ENCODE data around the gene PSMC3.

The PSMC3 gene

GRCh38 chr11:47436726-47437125 lies 10.5 kb upstream of the PSMC3 start:
- no peaks in the 10 kb centered on the region for H3K4me1 Mint-ChIP-seq
- H3K27ac Mint-ChIP-seq, result no peak overlapping the region
- H3K36me3 Mint-ChIP-seq, result no peaks in the 10 kb centered on the region
- H3K27me3 Mint-ChIP-seq, result peaks cover 1% of the 10 kb centered on the region
- no peak for ATAC-seq (ENCODE audit: low read depth)
- H3K9me3 Mint-ChIP-seq, result no peaks in the 10 kb centered on the region
- DNase-seq (ENCODE audit: low spot score in 2 of 2), result no peak
- no peak overlapping the region for H3K4me3 Mint-ChIP-seq

GRCh38 chr11:47435687-47436086 lies 9.4 kb upstream of the PSMC3 start:
- ATAC-seq (ENCODE audit: low read depth), result no peak
- Mint-ChIP-seq H3K9me3 (no peaks in the 10 kb centered on the region), H3K4me1 (no peaks in the 10 kb centered on the region), H3K27me3 (peaks cover 1% of the 10 kb centered on the region), H3K4me3 (no peak overlapping the region), H3K36me3 (no peaks in the 10 kb centered on the region), H3K27ac (no peak overlapping the region)
- DNase-seq (ENCODE audit: low spot score in 2 of 2), result no peak

GRCh38 chr11:47434011-47434786 lies 8.0 kb upstream of the PSMC3 start:
- H3K27ac Mint-ChIP-seq, result no peak overlapping the region
- peaks cover 1% of the 10 kb centered on the region for H3K27me3 Mint-ChIP-seq
- no peak overlapping the region for H3K4me3 Mint-ChIP-seq
- no peaks in the 10 kb centered on the region for H3K36me3 Mint-ChIP-seq
- H3K4me1 Mint-ChIP-seq, result no peaks in the 10 kb centered on the region
- no peak for DNase-seq (ENCODE audit: low spot score in 2 of 2)
- no peaks in the 10 kb centered on the region for H3K9me3 Mint-ChIP-seq
- ATAC-seq (ENCODE audit: low read depth), result no peak

- Mint-ChIP-seq H3K36me3 (no peaks in the 10 kb centered on the region), H3K4me1 (no peaks in the 10 kb centered on the region), H3K27ac (no peak overlapping the region), H3K27me3 (peaks cover 1% of the 10 kb centered on the region), H3K4me3 (no peak overlapping the region), H3K9me3 (no peaks in the 10 kb centered on the region)
- DNase-seq (ENCODE audit: low spot score in 2 of 2) (no peak), ATAC-seq (ENCODE audit: low read depth) (no peak)
Observed at GRCh38 chr11:47433157-47433556, 6.9 kb upstream of the PSMC3 start.

GRCh38 chr11:47431356-47432083 lies 5.3 kb upstream of the PSMC3 start:
- Mint-ChIP-seq H3K27me3 (peaks cover 1% of the 10 kb centered on the region), H3K36me3 (no peaks in the 10 kb centered on the region), H3K9me3 (no peaks in the 10 kb centered on the region), H3K27ac (no peak overlapping the region), H3K4me3 (no peak overlapping the region), H3K4me1 (peaks cover 2% of the 10 kb centered on the region)
- DNase-seq (ENCODE audit: low spot score in 2 of 2) (no peak), ATAC-seq (ENCODE audit: low read depth) (no peak)

- Mint-ChIP-seq H3K9me3 (no peaks in the 10 kb centered on the region), H3K27me3 (no peaks in the 10 kb centered on the region), H3K36me3 (peaks cover 3% of the 10 kb centered on the region), H3K4me1 (peaks cover 7% of the 10 kb centered on the region), H3K4me3 (no peak overlapping the region), H3K27ac (no peak overlapping the region)
- ATAC-seq (ENCODE audit: low read depth), result no peak
- no peak for DNase-seq (ENCODE audit: low spot score in 2 of 2)
Observed at GRCh38 chr11:47430524-47430923, 4.3 kb upstream of the PSMC3 start.

- ATAC-seq (ENCODE audit: low read depth) (no peak), DNase-seq (ENCODE audit: low spot score in 2 of 2) (no peak)
- Mint-ChIP-seq H3K4me1 (peaks cover 19% of the 10 kb centered on the region), H3K36me3 (peaks cover 20% of the 10 kb centered on the region), H3K27me3 (no peaks in the 10 kb centered on the region), H3K9me3 (no peaks in the 10 kb centered on the region), H3K4me3 (peak overlapping the region; percentile 96), H3K27ac (peak overlapping the region; percentile 97)
Observed at GRCh38 chr11:47425611-47426010, 628 bp downstream of the PSMC3 start.

- peaks cover 25% of the 10 kb centered on the region for H3K36me3 Mint-ChIP-seq
- H3K27me3 Mint-ChIP-seq, result no peaks in the 10 kb centered on the region
- no peaks in the 10 kb centered on the region for H3K9me3 Mint-ChIP-seq
- H3K4me3 Mint-ChIP-seq, result no peak overlapping the region
- no peak overlapping the region for H3K27ac Mint-ChIP-seq
- ATAC-seq (ENCODE audit: low read depth), result no peak
- no peak for DNase-seq (ENCODE audit: low spot score in 2 of 2)
- no peaks in the 10 kb centered on the region for H3K4me1 Mint-ChIP-seq
Observed at GRCh38 chr11:47418454-47419259, 7.6 kb downstream of the PSMC3 start.

- H3K9me3 Mint-ChIP-seq, result no peaks in the 10 kb centered on the region
- peaks cover 28% of the 10 kb centered on the region for H3K36me3 Mint-ChIP-seq
- H3K27me3 Mint-ChIP-seq, result no peaks in the 10 kb centered on the region
- DNase-seq (ENCODE audit: low spot score in 2 of 2) (no peak), ATAC-seq (ENCODE audit: low read depth) (no peak)
- H3K27ac Mint-ChIP-seq, result no peak overlapping the region
- H3K4me3 Mint-ChIP-seq, result no peak overlapping the region
- no peaks in the 10 kb centered on the region for H3K4me1 Mint-ChIP-seq
Observed at GRCh38 chr11:47417712-47418111, 8.5 kb downstream of the PSMC3 start.

GRCh38 chr11:47415949-47416472 lies 10.2 kb downstream of the PSMC3 start:
- H3K36me3 Mint-ChIP-seq, result peaks cover 23% of the 10 kb centered on the region
- no peaks in the 10 kb centered on the region for H3K9me3 Mint-ChIP-seq
- no peak for DNase-seq (ENCODE audit: low spot score in 2 of 2)
- no peak overlapping the region for H3K27ac Mint-ChIP-seq
- no peak for ATAC-seq (ENCODE audit: low read depth)
- no peak overlapping the region for H3K4me3 Mint-ChIP-seq
- peaks cover 4% of the 10 kb centered on the region for H3K4me1 Mint-ChIP-seq
- no peaks in the 10 kb centered on the region for H3K27me3 Mint-ChIP-seq

- Mint-ChIP-seq H3K9me3 (no peaks in the 10 kb centered on the region), H3K27me3 (no peaks in the 10 kb centered on the region), H3K36me3 (peaks cover 22% of the 10 kb centered on the region), H3K4me1 (peaks cover 4% of the 10 kb centered on the region), H3K4me3 (no peak overlapping the region), H3K27ac (no peak overlapping the region)
- DNase-seq (ENCODE audit: low spot score in 2 of 2) (no peak), ATAC-seq (ENCODE audit: low read depth) (no peak)
Observed at GRCh38 chr11:47415091-47415854, 11.0 kb downstream of the PSMC3 start.

- Mint-ChIP-seq H3K4me1 (peaks cover 6% of the 10 kb centered on the region), H3K27ac (no peak overlapping the region), H3K27me3 (no peaks in the 10 kb centered on the region), H3K9me3 (no peaks in the 10 kb centered on the region), H3K4me3 (no peak overlapping the region), H3K36me3 (peaks cover 17% of the 10 kb centered on the region)
- no peak for ATAC-seq (ENCODE audit: low read depth)
- no peak for DNase-seq (ENCODE audit: low spot score in 2 of 2)
Observed at GRCh38 chr11:47414685-47415070, 11.6 kb downstream of the PSMC3 start.

GRCh38 chr11:47413908-47414684 lies 12.1 kb downstream of the PSMC3 start:
- Mint-ChIP-seq H3K36me3 (peaks cover 17% of the 10 kb centered on the region), H3K4me1 (peaks cover 9% of the 10 kb centered on the region), H3K9me3 (no peaks in the 10 kb centered on the region), H3K4me3 (no peak overlapping the region), H3K27ac (no peak overlapping the region), H3K27me3 (no peaks in the 10 kb centered on the region)
- DNase-seq (ENCODE audit: low spot score in 2 of 2) (no peak), ATAC-seq (ENCODE audit: low read depth) (no peak)

All from memory B cell (primary cell).